Fibroblast of lung (primary cell): ENCODE measurements around the gene DPYSL4. TPM values are rescaled to one million over a fixed set of nuclear protein-coding genes. Genes with fewer than 3 reads are reported as not detected.

Experiments
- DNase-seq, 2 donors: peaks; one replicate each; pipeline versions ENCODE4 v3.0.0 to v3.0.0-alpha.2; 2010; ENCODE audit warnings: low read depth in 2 of 2
- H2AFZ ChIP-seq: 2 replicates; pipeline ENCODE4 v1.5.1; 2012; ENCODE audit warnings: low read length, control low read depth, inconsistent platforms
- H3K27ac ChIP-seq: 2 replicates; pipeline ENCODE4 v1.5.1; 2011; ENCODE audit warnings: low read length, control low read depth; ENCODE audit not compliant: insufficient read depth
- H3K27me3 ChIP-seq: 2 replicates; pipeline ENCODE4 v1.5.1; 2011; ENCODE audit warnings: mild to moderate bottlenecking, low read length; ENCODE audit not compliant: control insufficient read depth, insufficient read depth
- H3K36me3 ChIP-seq: 2 replicates; pipeline ENCODE4 v1.5.1; 2011; ENCODE audit warnings: low read length; ENCODE audit not compliant: control insufficient read depth, insufficient read depth
- H3K4me1 ChIP-seq: 2 replicates; pipeline ENCODE4 v1.5.1; 2011; ENCODE audit warnings: low read length; ENCODE audit not compliant: control insufficient read depth, insufficient read depth; ENCODE audit errors: extremely low read depth
- H3K4me2 ChIP-seq: 2 replicates; pipeline ENCODE4 v1.5.1; 2011; ENCODE audit warnings: low read length, control low read depth; ENCODE audit not compliant: insufficient read depth; ENCODE audit errors: extremely low read depth
- H3K4me3 ChIP-seq, 4 experiments: fragments of 200-600 bp in 1 of 4; sonication (generic) in 1 of 4; replicated peaks in 1 of 4; 2 replicates each; pipeline ENCODE4 v1.5.1; 2011 to 2016; ENCODE audit warnings: low read length in 4 of 4, low read depth in 3 of 4, mild to moderate bottlenecking in 3 of 4, control low read depth in 2 of 4, inconsistent platforms in 1 of 4, mixed read lengths in 1 of 4; ENCODE audit not compliant: insufficient read depth in 1 of 4; ENCODE audit errors: control extremely low read depth in 1 of 4
- H3K79me2 ChIP-seq: 2 replicates; pipeline ENCODE4 v1.5.1; 2012; ENCODE audit warnings: mild to moderate bottlenecking, low read length, inconsistent platforms; ENCODE audit not compliant: control insufficient read depth, insufficient read depth
- H3K9ac ChIP-seq: 2 replicates; pipeline ENCODE4 v1.5.1; 2011; ENCODE audit warnings: mild to moderate bottlenecking, low read length, control low read depth; ENCODE audit not compliant: insufficient read depth
- H3K9me3 ChIP-seq: 2 replicates; pipeline ENCODE4 v1.5.1; 2012; ENCODE audit warnings: low read depth, low read length; ENCODE audit not compliant: control insufficient read depth, insufficient read depth
- H4K20me1 ChIP-seq: 2 replicates; pipeline ENCODE4 v1.5.1; 2011; ENCODE audit warnings: low read length; ENCODE audit not compliant: control insufficient read depth, insufficient read depth; ENCODE audit errors: extremely low read depth
- CTCF ChIP-seq, 2 donors: IDR thresholded peaks in 1 of 2; conservative IDR thresholded peaks in 1 of 2; 1 replicate in 1 of 2; 2 replicates in 1 of 2; pipeline ENCODE4 v1.5.1; 2011 to 2012; ENCODE audit warnings: low read length in 2 of 2, control low read depth in 1 of 2, inconsistent platforms in 1 of 2, low read depth in 1 of 2, mild to moderate bottlenecking in 1 of 2
- EZH2 ChIP-seq: IDR thresholded peaks from 2 replicates; pipeline ENCODE4 v1.5.1; 2012; ENCODE audit warnings: low read length, control low read depth, mild to moderate bottlenecking; ENCODE audit errors: missing control alignments
- polyA plus RNA-seq, 2 donors: library from polyadenylated mRNA; depleted of rRNA in 1 of 2; stranded (reverse) in 1 of 2; unstranded in 1 of 2; fragments of >200 nt; gene quantifications; 2 replicates each; pipeline ENCODE4 v1.2.1, GENCODE V29; 2011 to 2012; ENCODE audit warnings: missing spikeins in 1 of 2
- total RNA-seq: library from RNA; depleted of rRNA; stranded (reverse); fragments of >200 nt; gene quantifications from 2 replicates; pipeline ENCODE4 v1.2.1, GENCODE V29; 2014

Gene DPYSL4
- total and polyA plus RNA-seq, 2 donors (not counting 1 experiment from before 2014, with no cell fraction given) = 0.83 to 1.4 TPM

DNA sequence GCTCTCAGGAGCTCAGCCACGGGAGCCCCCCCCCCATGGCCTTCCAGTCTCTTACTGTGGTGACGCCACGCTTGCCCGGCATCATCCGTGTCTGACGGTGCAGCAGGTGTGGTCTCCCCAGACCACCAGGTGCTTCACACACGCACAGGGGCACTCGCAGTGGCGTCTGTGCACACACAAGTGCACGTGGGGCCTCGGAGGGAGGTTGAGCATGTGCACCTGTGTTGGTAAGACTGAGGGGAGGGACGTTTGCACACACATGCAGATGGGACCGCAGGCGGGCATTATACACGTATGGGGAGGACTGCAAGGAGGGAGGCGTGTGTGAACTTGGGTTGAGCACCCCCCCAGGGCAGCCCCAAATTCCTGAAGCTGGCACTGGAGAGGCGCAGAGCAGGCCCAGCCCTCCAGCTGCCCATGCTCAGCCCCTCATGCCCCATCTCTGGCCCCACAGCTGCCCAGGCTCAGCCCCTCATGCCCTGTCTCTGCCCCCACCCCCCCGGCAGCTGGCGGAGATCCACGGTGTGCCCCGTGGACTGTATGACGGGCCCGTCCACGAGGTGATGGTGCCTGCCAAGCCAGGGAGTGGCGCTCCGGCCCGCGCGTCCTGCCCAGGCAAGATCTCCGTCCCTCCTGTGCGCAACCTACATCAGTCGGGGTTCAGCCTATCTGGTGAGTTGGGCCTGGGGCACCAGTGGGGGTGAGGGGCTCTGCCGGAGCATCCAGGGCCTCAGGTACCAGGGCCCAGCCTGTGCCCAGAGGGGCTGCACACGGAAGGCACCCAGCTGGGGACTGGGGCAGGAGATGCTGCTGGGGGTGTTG, 16.7 kb downstream of the DPYSL4 start:
- TF ChIP-seq CTCF (conservative IDR thresholded peaks at IDR 0.05 in 1 of 2, IDR thresholded peaks at IDR 0.05 in 1 of 2; ENCODE audit: low read depth in 1 of 2, low read length in 2 of 2) (no peak), EZH2 (no peak)
- H2AFZ ChIP-seq = no peak overlapping the region
- H4K20me1 ChIP-seq = no peaks in the 10 kb centered on the region
- no peaks in the 10 kb centered on the region for H3K79me2 ChIP-seq
- H3K27ac ChIP-seq = no peak overlapping the region
- no peaks in the 10 kb centered on the region for H3K4me1 ChIP-seq
- H3K9me3 ChIP-seq = no peaks in the 10 kb centered on the region
- H3K27me3 ChIP-seq = no peaks in the 10 kb centered on the region
- DNase-seq = no peak
- no peak overlapping the region for H3K9ac ChIP-seq
- H3K36me3 ChIP-seq = no peaks in the 10 kb centered on the region
- H3K4me3 ChIP-seq = no peak overlapping the region
- no peak overlapping the region for H3K4me2 ChIP-seq

- no peak overlapping the region for H3K4me3 ChIP-seq
- H3K79me2 ChIP-seq = no peaks in the 10 kb centered on the region
- H3K4me1 ChIP-seq = no peaks in the 10 kb centered on the region
- H3K9me3 ChIP-seq = no peaks in the 10 kb centered on the region
- H3K27me3 ChIP-seq = no peaks in the 10 kb centered on the region
- no peak overlapping the region for H2AFZ ChIP-seq
- TF ChIP-seq EZH2 = no peak
- no peak for TF ChIP-seq CTCF (conservative IDR thresholded peaks at IDR 0.05 in 1 of 2, IDR thresholded peaks at IDR 0.05 in 1 of 2; ENCODE audit: low read depth in 1 of 2, low read length in 2 of 2)
- no peaks in the 10 kb centered on the region for H3K36me3 ChIP-seq
- no peak for DNase-seq
- no peak overlapping the region for H3K27ac ChIP-seq
- no peak overlapping the region for H3K4me2 ChIP-seq
- no peak overlapping the region for H3K9ac ChIP-seq
- H4K20me1 ChIP-seq = no peaks in the 10 kb centered on the region
Observed at GRCh38 chr10:132204078-132204780, 17.5 kb downstream of the DPYSL4 start.

DNA sequence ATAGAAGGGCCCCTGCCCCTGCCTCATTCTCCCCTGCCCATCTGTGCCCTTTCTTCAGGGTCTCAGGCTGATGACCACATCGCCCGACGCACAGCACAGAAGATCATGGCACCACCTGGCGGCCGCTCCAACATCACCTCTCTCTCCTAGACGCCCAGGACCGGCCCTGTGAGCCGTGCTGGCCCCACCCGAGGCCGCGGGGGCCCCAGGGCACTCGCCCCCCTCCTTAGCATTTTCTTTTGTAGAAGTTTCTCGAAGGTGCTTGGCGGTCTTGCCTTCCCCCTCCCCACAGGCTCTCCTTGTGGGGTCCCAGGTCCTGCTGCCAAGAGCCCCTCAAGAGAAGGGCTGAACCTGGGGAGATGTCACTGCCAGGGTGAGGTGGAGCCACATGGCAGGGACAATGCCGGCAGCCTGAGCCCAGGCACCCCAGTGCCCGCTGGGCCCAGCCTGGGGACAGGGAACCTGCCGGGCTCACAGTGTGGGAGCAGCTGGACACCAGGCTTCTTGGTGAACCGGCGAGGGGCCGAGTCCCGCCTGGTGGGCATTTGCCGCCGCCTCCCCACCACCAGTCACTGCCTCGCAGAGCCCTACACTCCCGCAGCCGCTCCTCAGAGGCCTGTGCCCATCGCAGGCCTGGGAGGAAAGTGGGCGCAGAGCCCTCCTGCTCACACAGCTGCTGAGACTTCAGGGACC, 18.2 kb downstream of the DPYSL4 start:
- no peak overlapping the region for H3K27ac ChIP-seq
- no peak overlapping the region for H2AFZ ChIP-seq
- H3K4me1 ChIP-seq = no peaks in the 10 kb centered on the region
- H3K9me3 ChIP-seq = no peaks in the 10 kb centered on the region
- H3K79me2 ChIP-seq = no peaks in the 10 kb centered on the region
- no peaks in the 10 kb centered on the region for H4K20me1 ChIP-seq
- no peaks in the 10 kb centered on the region for H3K36me3 ChIP-seq
- H3K27me3 ChIP-seq = no peaks in the 10 kb centered on the region
- TF ChIP-seq CTCF (conservative IDR thresholded peaks at IDR 0.05 in 1 of 2, IDR thresholded peaks at IDR 0.05 in 1 of 2; ENCODE audit: low read depth in 1 of 2, low read length in 2 of 2) = no peak
- no peak for TF ChIP-seq EZH2
- H3K4me2 ChIP-seq = no peak overlapping the region
- no peak for DNase-seq
- no peak overlapping the region for H3K9ac ChIP-seq
- no peak overlapping the region for H3K4me3 ChIP-seq
